ENCODE data around the gene IZUMO1R.
"Not testable (repeated sequence)": the region's sequence is repeated elsewhere in the genome, so short reads cannot be mapped to it uniquely, and the experiment has no call there.

Gene IZUMO1R

GRCh38 chr11:94275961-94276360 lies 28.4 kb upstream of the IZUMO1R start:
- H3K4me2 ChIP-seq (ENCODE audit: low read length): no peak overlapping the region
- H3K9ac ChIP-seq (ENCODE audit: low read length): no peak overlapping the region
- no peak overlapping the region for H3K4me3 ChIP-seq (ENCODE audit: low read depth, low read length, poor library complexity, severe bottlenecking)
- no peaks in the 10 kb centered on the region for H3K36me3 ChIP-seq (ENCODE audit: insufficient read depth, low read length)
- no peak overlapping the region for H2AFZ ChIP-seq (ENCODE audit: low read length)
- H3K9me2 ChIP-seq (ENCODE audit: low read depth, low read length): no peaks in the 10 kb centered on the region
- H4K20me1 ChIP-seq (ENCODE audit: insufficient read depth, low read length): no peaks in the 10 kb centered on the region
- no peak overlapping the region for H3K27ac ChIP-seq (ENCODE audit: low read depth, low read length, poor library complexity, severe bottlenecking)
- no peaks in the 10 kb centered on the region for H3F3A ChIP-seq (ENCODE audit: insufficient read depth, low read length)
- H3K27me3 ChIP-seq (ENCODE audit: insufficient read depth, low read length): no peaks in the 10 kb centered on the region
- no peaks in the 10 kb centered on the region for H3K4me1 ChIP-seq (ENCODE audit: insufficient read depth, low read length, severe bottlenecking)
- no peaks in the 10 kb centered on the region for H3K79me2 ChIP-seq (ENCODE audit: insufficient read depth, low read length)
- H3K9me3 ChIP-seq (ENCODE audit: low read length): no peaks in the 10 kb centered on the region
- TF ChIP-seq EZH2 (IDR thresholded peaks at IDR 0.05; ENCODE audit: borderline replicate concordance, low read length) (no peak), CTCF (IDR thresholded peaks at IDR 0.05; ENCODE audit: low read length) (no peak)

- Histone ChIP-seq H3K79me2 (ENCODE audit: insufficient read depth, low read length) (no peaks in the 10 kb centered on the region), H3K9ac (ENCODE audit: low read length) (no peak overlapping the region), H3K27me3 (ENCODE audit: insufficient read depth, low read length) (no peaks in the 10 kb centered on the region), H3F3A (ENCODE audit: insufficient read depth, low read length) (no peaks in the 10 kb centered on the region), H2AFZ (ENCODE audit: low read length) (no peak overlapping the region), H3K4me2 (ENCODE audit: low read length) (no peak overlapping the region), H3K4me1 (ENCODE audit: insufficient read depth, low read length, severe bottlenecking) (no peaks in the 10 kb centered on the region), H3K4me3 (ENCODE audit: low read depth, low read length, poor library complexity, severe bottlenecking) (no peak overlapping the region), H3K9me3 (ENCODE audit: low read length) (no peaks in the 10 kb centered on the region), H4K20me1 (ENCODE audit: insufficient read depth, low read length) (no peaks in the 10 kb centered on the region), H3K27ac (ENCODE audit: low read depth, low read length, poor library complexity, severe bottlenecking) (no peak overlapping the region), H3K9me2 (ENCODE audit: low read depth, low read length) (no peaks in the 10 kb centered on the region), H3K36me3 (ENCODE audit: insufficient read depth, low read length) (no peaks in the 10 kb centered on the region)
- no peak for TF ChIP-seq EZH2 (IDR thresholded peaks at IDR 0.05; ENCODE audit: borderline replicate concordance, low read length)
- TF ChIP-seq CTCF (IDR thresholded peaks at IDR 0.05; ENCODE audit: low read length): no peak
Measured at GRCh38 chr11:94276943-94277342, 27.4 kb upstream of the IZUMO1R start.

- H4K20me1 ChIP-seq (ENCODE audit: insufficient read depth, low read length); H3K27ac ChIP-seq (ENCODE audit: low read depth, low read length, poor library complexity, severe bottlenecking); H3K4me2 ChIP-seq (ENCODE audit: low read length); H3K9ac ChIP-seq (ENCODE audit: low read length); H3K9me3 ChIP-seq (ENCODE audit: low read length); H3K4me3 ChIP-seq (ENCODE audit: low read depth, low read length, poor library complexity, severe bottlenecking); H3K4me1 ChIP-seq (ENCODE audit: insufficient read depth, low read length, severe bottlenecking); H3K27me3 ChIP-seq (ENCODE audit: insufficient read depth, low read length); H3F3A ChIP-seq (ENCODE audit: insufficient read depth, low read length); H2AFZ ChIP-seq (ENCODE audit: low read length); H3K36me3 ChIP-seq (ENCODE audit: insufficient read depth, low read length); H3K9me2 ChIP-seq (ENCODE audit: low read depth, low read length); H3K79me2 ChIP-seq (ENCODE audit: insufficient read depth, low read length): not testable (repeated sequence)
Measured at GRCh38 chr11:94278207-94278606, 26.2 kb upstream of the IZUMO1R start.

GRCh38 chr11:94279996-94280395 lies 24.4 kb upstream of the IZUMO1R start:
- Histone ChIP-seq H3K4me3 (ENCODE audit: low read depth, low read length, poor library complexity, severe bottlenecking) (no peak overlapping the region), H3F3A (ENCODE audit: insufficient read depth, low read length) (no peaks in the 10 kb centered on the region), H3K4me1 (ENCODE audit: insufficient read depth, low read length, severe bottlenecking) (no peaks in the 10 kb centered on the region), H4K20me1 (ENCODE audit: insufficient read depth, low read length) (no peaks in the 10 kb centered on the region), H2AFZ (ENCODE audit: low read length) (no peak overlapping the region), H3K27me3 (ENCODE audit: insufficient read depth, low read length) (no peaks in the 10 kb centered on the region), H3K36me3 (ENCODE audit: insufficient read depth, low read length) (no peaks in the 10 kb centered on the region), H3K9me3 (ENCODE audit: low read length) (no peaks in the 10 kb centered on the region), H3K27ac (ENCODE audit: low read depth, low read length, poor library complexity, severe bottlenecking) (no peak overlapping the region), H3K9ac (ENCODE audit: low read length) (no peak overlapping the region), H3K9me2 (ENCODE audit: low read depth, low read length) (no peaks in the 10 kb centered on the region), H3K4me2 (ENCODE audit: low read length) (no peak overlapping the region), H3K79me2 (ENCODE audit: insufficient read depth, low read length) (no peaks in the 10 kb centered on the region)
- TF ChIP-seq EZH2 (IDR thresholded peaks at IDR 0.05; ENCODE audit: borderline replicate concordance, low read length) (no peak), CTCF (IDR thresholded peaks at IDR 0.05; ENCODE audit: low read length) (no peak)

Measured in OCI-LY1 (cell line).